ENCODE results near the gene DNAI4. TPM values are rescaled to one million over a fixed set of nuclear protein-coding genes. Genes with fewer than 3 reads are reported as not detected.
A peak's percentile ranks its signal among the peaks of the same experiment; 100 is the strongest.

Gene DNAI4
- total and polyA plus RNA-seq, 2 donors (not counting 1 experiment from before 2014, with no cell fraction given), result 0.30 to 2.7 TPM

GRCh38 chr1:66929999-66930822, 5.6 kb upstream of the DNAI4 start:
- peak overlapping the region; percentile 82 to 95 for H3K27ac ChIP-seq (ENCODE audit: low read length in 2 of 2)
- no peaks in the 10 kb centered on the region for H3K9me3 Mint-ChIP-seq (ENCODE audit: insufficient read depth)
- peak overlapping the region; percentile 79 to 92 (median 86) for H3K4me3 ChIP-seq (ENCODE audit: control extremely low read depth in 1 of 5, extremely low read depth in 1 of 5, insufficient read depth in 1 of 5, low read depth in 2 of 5, low read length in 4 of 5)
- no peaks in the 10 kb centered on the region for H3K9me3 ChIP-seq (ENCODE audit: control extremely low read depth in 1 of 3, control insufficient read depth in 2 of 3, insufficient read depth in 1 of 3, low read length in 2 of 3)
- ChIA-PET CTCF (interaction anchor here (0.6 to 1.4 kb wide), 6 partner anchors 51 to 223 kb away, joined by 3 to 4 read pairs (median 3); no protein-coding TSS in a partner anchor), POLR2A (interaction anchor here (1.3 kb wide), 1 partner anchor 172 kb away, joined by 7 read pairs; no protein-coding TSS in a partner anchor)
- H3K27me3 Mint-ChIP-seq, result no peaks in the 10 kb centered on the region
- peak overlapping the region; percentile 85 for H2AFZ ChIP-seq (ENCODE audit: insufficient read depth, low read depth, low read length, poor library complexity, severe bottlenecking)
- H4K20me1 ChIP-seq (ENCODE audit: control insufficient read depth, insufficient read depth, low read length, poor library complexity, severe bottlenecking), result peaks cover 19% of the 10 kb centered on the region
- no peaks in the 10 kb centered on the region for H3K27me3 ChIP-seq (replicated peaks in 1 of 4; ENCODE audit: control extremely low read depth in 1 of 4, control insufficient read depth in 3 of 4, insufficient read depth in 4 of 4, low read length in 3 of 4)
- ATAC-seq (ENCODE audit: low read depth) (peak; percentile 77), DNase-seq (peak; percentile 96)
- under 1% methylated on average over 72 of the region's 83 CpGs for WGBS (ENCODE audit: insufficient coverage)
- H3K4me1 ChIP-seq (ENCODE audit: control insufficient read depth in 2 of 2, insufficient read depth in 2 of 2, low read length in 2 of 2), result peaks cover 29 to 46% of the 10 kb centered on the region in 2 donors
- H3K79me2 ChIP-seq (ENCODE audit: control insufficient read depth, insufficient read depth, low read length), result peaks cover 68% of the 10 kb centered on the region
- H3K4me1 Mint-ChIP-seq, result peaks cover 53% of the 10 kb centered on the region
- peak overlapping the region; percentile 76 for H3K4me2 ChIP-seq (replicated peaks; ENCODE audit: low read depth, low read length, poor library complexity, severe bottlenecking)
- H3K27ac Mint-ChIP-seq, result peak overlapping the region; percentile 93
- peak overlapping the region; percentile 93 for H3K9ac ChIP-seq (ENCODE audit: low read length)
- intact Hi-C loops (cut with micrococcal nuclease), result loop anchor here (1.0 to 10.0 kb wide), 8 partner anchors 52 to 1965 kb away; partner anchors contain the start of genes JAK1, SERBP1 and SLC35D1
- TF ChIP-seq CTCF (IDR thresholded peaks at IDR 0.05), result peak; percentile 37
- no peak for TF ChIP-seq EZH2 (IDR thresholded peaks at IDR 0.05; ENCODE audit: borderline replicate concordance, insufficient read depth, low read depth, low read length, poor library complexity, severe bottlenecking)
- no peaks in the 10 kb centered on the region for H3K36me3 ChIP-seq (replicated peaks in 1 of 2; ENCODE audit: control extremely low read depth in 1 of 2, control insufficient read depth in 1 of 2, extremely low read depth in 1 of 2, insufficient read depth in 2 of 2, low read length in 1 of 2)
- peak overlapping the region; percentile 94 for H3K4me3 Mint-ChIP-seq

GRCh38 chr1:66929691-66929998, 5.0 kb upstream of the DNAI4 start:
- ChIA-PET POLR2A (interaction anchor here (1.3 kb wide), 1 partner anchor 171 kb away, joined by 7 read pairs; no protein-coding TSS in a partner anchor), CTCF (interaction anchor here (0.6 to 1.4 kb wide), 5 partner anchors 52 to 223 kb away, joined by 3 read pairs; no protein-coding TSS in a partner anchor)
- peak overlapping the region; percentile 93 for H3K9ac ChIP-seq (ENCODE audit: low read length)
- H2AFZ ChIP-seq (ENCODE audit: insufficient read depth, low read depth, low read length, poor library complexity, severe bottlenecking), result peak overlapping the region; percentile 48
- WGBS (ENCODE audit: insufficient coverage), result 5% methylated on average over 5 of the region's 9 CpGs
- H3K9me3 ChIP-seq (ENCODE audit: control extremely low read depth in 1 of 3, control insufficient read depth in 2 of 3, insufficient read depth in 1 of 3, low read length in 2 of 3), result no peaks in the 10 kb centered on the region
- H3K36me3 ChIP-seq (replicated peaks in 1 of 2; ENCODE audit: control extremely low read depth in 1 of 2, control insufficient read depth in 1 of 2, extremely low read depth in 1 of 2, insufficient read depth in 2 of 2, low read length in 1 of 2), result no peaks in the 10 kb centered on the region
- H3K4me3 ChIP-seq (ENCODE audit: control extremely low read depth in 1 of 5, extremely low read depth in 1 of 5, insufficient read depth in 1 of 5, low read depth in 2 of 5, low read length in 4 of 5), result peak overlapping the region; percentile 51 to 92 (median 86)
- Mint-ChIP-seq H3K27ac (peak overlapping the region; percentile 93), H3K27me3 (no peaks in the 10 kb centered on the region), H3K4me1 (peaks cover 50% of the 10 kb centered on the region), H3K9me3 (ENCODE audit: insufficient read depth) (no peaks in the 10 kb centered on the region), H3K4me3 (peak overlapping the region; percentile 94)
- H3K4me2 ChIP-seq (replicated peaks; ENCODE audit: low read depth, low read length, poor library complexity, severe bottlenecking), result peak overlapping the region; percentile 76
- no peaks in the 10 kb centered on the region for H3K27me3 ChIP-seq (replicated peaks in 1 of 4; ENCODE audit: control extremely low read depth in 1 of 4, control insufficient read depth in 3 of 4, insufficient read depth in 4 of 4, low read length in 3 of 4)
- H3K27ac ChIP-seq (ENCODE audit: low read length in 2 of 2), result peak overlapping the region; percentile 46 to 95
- TF ChIP-seq CTCF (IDR thresholded peaks at IDR 0.05) (no peak), EZH2 (IDR thresholded peaks at IDR 0.05; ENCODE audit: borderline replicate concordance, insufficient read depth, low read depth, low read length, poor library complexity, severe bottlenecking) (no peak)
- ATAC-seq (ENCODE audit: low read depth) (no peak), DNase-seq (no peak)
- peaks cover 62% of the 10 kb centered on the region for H3K79me2 ChIP-seq (ENCODE audit: control insufficient read depth, insufficient read depth, low read length)
- H4K20me1 ChIP-seq (ENCODE audit: control insufficient read depth, insufficient read depth, low read length, poor library complexity, severe bottlenecking), result peaks cover 13% of the 10 kb centered on the region
- H3K4me1 ChIP-seq (ENCODE audit: control insufficient read depth in 2 of 2, insufficient read depth in 2 of 2, low read length in 2 of 2), result peaks cover 29 to 44% of the 10 kb centered on the region in 2 donors
- intact Hi-C loops (cut with micrococcal nuclease), result loop anchor here (10.0 kb wide), 2 partner anchors 595 to 1965 kb away; partner anchors contain the start of gene JAK1

Data from B cell (primary cell).